Ishikawa (cell line): ENCODE results near the gene CD4.
A peak's percentile ranks its signal among the peaks of the same experiment; 100 is the strongest.

Source experiments
- CEBPB ChIP-seq: IDR thresholded peaks from 2 replicates; pipeline ENCODE4 v1.6.1; 2012
- CREB1 ChIP-seq: IDR thresholded peaks from 2 replicates; pipeline ENCODE4 v1.6.1; 2012; ENCODE audit warnings: low read depth
- EGR1 ChIP-seq: IDR thresholded peaks from 2 replicates; pipeline ENCODE4 v1.6.1; 2012
- EP300 ChIP-seq: IDR thresholded peaks from 2 replicates; pipeline ENCODE4 v1.6.1; 2012; ENCODE audit warnings: borderline replicate concordance
- FOXM1 ChIP-seq: IDR thresholded peaks from 2 replicates; pipeline ENCODE4 v1.6.1; 2012; ENCODE audit warnings: low read depth, borderline replicate concordance
- NFIC ChIP-seq: IDR thresholded peaks from 2 replicates; pipeline ENCODE4 v1.6.1; 2012
- RAD21 ChIP-seq: IDR thresholded peaks from 2 replicates; pipeline ENCODE4 v1.6.1; 2012; ENCODE audit warnings: low read depth
- TAF1 ChIP-seq: IDR thresholded peaks from 2 replicates; pipeline ENCODE4 v1.6.1; 2012; ENCODE audit warnings: low read depth, mild to moderate bottlenecking
- TCF12 ChIP-seq: IDR thresholded peaks from 2 replicates; pipeline ENCODE4 v1.6.1; 2012; ENCODE audit warnings: low read depth
- TEAD4 ChIP-seq: IDR thresholded peaks from 2 replicates; pipeline ENCODE4 v1.6.1; 2012
- YY1 ChIP-seq: IDR thresholded peaks from 2 replicates; pipeline ENCODE4 v1.6.1; 2012; ENCODE audit warnings: low read depth
- ZBTB7A ChIP-seq: IDR thresholded peaks from 2 replicates; pipeline ENCODE4 v1.6.1; 2012; ENCODE audit warnings: low read depth
- TF ChIP-seq, protein P1 (sequence below): IDR thresholded peaks from 2 replicates; pipeline ENCODE4 v1.6.1; 2012; ENCODE audit warnings: low read depth, mild to moderate bottlenecking
- TF ChIP-seq, protein P2 (sequence below): IDR thresholded peaks from 2 replicates; pipeline ENCODE4 v1.6.1; 2012
- TF ChIP-seq, protein P3 (sequence below): IDR thresholded peaks from 2 replicates; pipeline ENCODE4 v1.6.1; 2012

Gene CD4

DNA sequence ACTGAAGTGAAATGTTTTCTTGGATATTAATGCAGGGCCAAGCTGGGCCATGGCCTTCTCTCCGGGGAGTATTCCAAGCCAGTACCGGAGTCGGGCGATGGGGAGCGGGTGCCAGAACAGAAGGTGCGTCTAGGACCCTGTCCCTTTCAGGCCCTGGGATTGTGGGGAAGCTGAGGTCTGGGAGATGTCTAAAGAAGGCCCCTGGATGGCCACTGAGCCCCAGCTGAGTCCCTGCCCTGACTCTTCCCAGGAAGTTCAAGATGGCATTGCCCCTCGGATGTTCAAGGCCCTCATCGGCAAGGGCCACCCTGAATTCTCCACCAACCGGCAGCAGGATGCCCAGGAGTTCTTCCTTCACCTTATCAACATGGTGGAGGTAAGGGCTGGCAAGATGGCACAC, 70.8 kb downstream of the CD4 start:
- TF ChIP-seq EGR1 (no peak), CREB1 (no peak), FOXM1 (no peak), NFIC (no peak), EP300 (no peak), YY1 (no peak), ZBTB7A (no peak), TCF12 (no peak), TAF1 (no peak), TEAD4 (no peak), RAD21 (no peak), CEBPB (no peak)
- TF ChIP-seq, protein P1, sequence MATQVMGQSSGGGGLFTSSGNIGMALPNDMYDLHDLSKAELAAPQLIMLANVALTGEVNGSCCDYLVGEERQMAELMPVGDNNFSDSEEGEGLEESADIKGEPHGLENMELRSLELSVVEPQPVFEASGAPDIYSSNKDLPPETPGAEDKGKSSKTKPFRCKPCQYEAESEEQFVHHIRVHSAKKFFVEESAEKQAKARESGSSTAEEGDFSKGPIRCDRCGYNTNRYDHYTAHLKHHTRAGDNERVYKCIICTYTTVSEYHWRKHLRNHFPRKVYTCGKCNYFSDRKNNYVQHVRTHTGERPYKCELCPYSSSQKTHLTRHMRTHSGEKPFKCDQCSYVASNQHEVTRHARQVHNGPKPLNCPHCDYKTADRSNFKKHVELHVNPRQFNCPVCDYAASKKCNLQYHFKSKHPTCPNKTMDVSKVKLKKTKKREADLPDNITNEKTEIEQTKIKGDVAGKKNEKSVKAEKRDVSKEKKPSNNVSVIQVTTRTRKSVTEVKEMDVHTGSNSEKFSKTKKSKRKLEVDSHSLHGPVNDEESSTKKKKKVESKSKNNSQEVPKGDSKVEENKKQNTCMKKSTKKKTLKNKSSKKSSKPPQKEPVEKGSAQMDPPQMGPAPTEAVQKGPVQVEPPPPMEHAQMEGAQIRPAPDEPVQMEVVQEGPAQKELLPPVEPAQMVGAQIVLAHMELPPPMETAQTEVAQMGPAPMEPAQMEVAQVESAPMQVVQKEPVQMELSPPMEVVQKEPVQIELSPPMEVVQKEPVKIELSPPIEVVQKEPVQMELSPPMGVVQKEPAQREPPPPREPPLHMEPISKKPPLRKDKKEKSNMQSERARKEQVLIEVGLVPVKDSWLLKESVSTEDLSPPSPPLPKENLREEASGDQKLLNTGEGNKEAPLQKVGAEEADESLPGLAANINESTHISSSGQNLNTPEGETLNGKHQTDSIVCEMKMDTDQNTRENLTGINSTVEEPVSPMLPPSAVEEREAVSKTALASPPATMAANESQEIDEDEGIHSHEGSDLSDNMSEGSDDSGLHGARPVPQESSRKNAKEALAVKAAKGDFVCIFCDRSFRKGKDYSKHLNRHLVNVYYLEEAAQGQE, result no peak
- TF ChIP-seq, protein P2, sequence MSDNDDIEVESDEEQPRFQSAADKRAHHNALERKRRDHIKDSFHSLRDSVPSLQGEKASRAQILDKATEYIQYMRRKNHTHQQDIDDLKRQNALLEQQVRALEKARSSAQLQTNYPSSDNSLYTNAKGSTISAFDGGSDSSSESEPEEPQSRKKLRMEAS, result no peak
- TF ChIP-seq, protein P3, sequence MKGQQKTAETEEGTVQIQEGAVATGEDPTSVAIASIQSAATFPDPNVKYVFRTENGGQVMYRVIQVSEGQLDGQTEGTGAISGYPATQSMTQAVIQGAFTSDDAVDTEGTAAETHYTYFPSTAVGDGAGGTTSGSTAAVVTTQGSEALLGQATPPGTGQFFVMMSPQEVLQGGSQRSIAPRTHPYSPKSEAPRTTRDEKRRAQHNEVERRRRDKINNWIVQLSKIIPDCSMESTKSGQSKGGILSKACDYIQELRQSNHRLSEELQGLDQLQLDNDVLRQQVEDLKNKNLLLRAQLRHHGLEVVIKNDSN, result no peak

DNA sequence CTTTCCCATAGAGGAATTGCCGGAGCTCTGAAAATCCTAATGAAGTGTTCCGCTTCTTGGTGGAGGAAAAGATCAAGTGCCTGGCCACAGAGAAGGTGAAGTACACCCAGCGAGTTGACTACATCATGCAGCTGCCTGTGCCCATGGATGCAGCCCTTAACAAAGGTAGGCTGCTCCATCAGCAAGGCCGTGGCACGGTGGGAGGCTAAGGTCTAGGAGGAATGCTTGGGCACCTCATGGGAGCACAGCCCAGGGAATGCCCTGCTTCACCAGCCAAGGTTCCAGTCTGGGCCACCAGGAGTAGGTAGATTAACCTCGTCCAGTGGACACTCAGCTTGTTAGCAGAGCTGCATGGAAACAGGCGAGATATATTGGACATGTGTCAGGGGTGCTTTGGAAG, 71.6 kb downstream of the CD4 start:
- TF ChIP-seq ZBTB7A (no peak), EGR1 (no peak)

DNA sequence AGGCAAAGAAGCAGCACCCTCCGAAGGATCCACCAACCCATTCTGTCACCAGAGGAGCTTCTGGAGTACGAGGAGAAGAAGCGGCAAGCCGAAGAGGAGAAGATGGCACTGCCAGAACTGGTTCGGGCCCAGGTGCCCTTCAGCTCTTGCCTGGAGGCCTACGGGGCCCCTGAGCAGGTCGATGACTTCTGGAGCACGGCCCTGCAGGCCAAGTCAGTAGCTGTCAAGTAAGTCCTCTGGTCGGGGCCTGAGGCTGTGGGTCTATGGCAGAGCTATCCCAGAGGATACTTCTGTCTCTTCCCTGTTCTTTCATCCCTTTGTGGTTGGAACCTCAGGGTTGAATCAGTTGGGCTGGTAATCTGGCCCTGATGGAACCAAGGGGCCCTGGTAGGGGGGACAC, 72.1 kb downstream of the CD4 start:
- TF ChIP-seq RAD21, result no peak
- TF ChIP-seq, protein P1, result no peak

DNA sequence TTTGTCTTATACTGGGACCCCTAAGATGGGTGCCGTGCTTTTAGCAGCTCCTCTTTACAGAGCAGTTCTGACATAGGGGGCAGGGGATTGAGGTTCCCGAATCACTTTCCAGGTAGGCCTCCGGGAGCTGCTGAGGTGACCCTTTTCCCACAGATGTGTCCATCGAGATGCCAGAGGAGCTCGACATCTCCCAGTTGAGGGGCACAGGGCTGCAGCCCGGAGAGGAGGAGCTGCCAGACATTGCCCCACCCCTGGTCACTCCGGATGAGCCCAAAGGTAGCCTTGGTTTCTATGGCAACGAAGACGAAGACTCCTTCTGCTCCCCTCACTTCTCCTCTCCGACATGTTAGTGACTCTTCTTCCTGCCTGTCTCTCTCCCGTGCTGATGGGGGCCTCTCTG, 73.7 kb downstream of the CD4 start:
- TF ChIP-seq TCF12, result no peak
- TF ChIP-seq, protein P3, result no peak

DNA sequence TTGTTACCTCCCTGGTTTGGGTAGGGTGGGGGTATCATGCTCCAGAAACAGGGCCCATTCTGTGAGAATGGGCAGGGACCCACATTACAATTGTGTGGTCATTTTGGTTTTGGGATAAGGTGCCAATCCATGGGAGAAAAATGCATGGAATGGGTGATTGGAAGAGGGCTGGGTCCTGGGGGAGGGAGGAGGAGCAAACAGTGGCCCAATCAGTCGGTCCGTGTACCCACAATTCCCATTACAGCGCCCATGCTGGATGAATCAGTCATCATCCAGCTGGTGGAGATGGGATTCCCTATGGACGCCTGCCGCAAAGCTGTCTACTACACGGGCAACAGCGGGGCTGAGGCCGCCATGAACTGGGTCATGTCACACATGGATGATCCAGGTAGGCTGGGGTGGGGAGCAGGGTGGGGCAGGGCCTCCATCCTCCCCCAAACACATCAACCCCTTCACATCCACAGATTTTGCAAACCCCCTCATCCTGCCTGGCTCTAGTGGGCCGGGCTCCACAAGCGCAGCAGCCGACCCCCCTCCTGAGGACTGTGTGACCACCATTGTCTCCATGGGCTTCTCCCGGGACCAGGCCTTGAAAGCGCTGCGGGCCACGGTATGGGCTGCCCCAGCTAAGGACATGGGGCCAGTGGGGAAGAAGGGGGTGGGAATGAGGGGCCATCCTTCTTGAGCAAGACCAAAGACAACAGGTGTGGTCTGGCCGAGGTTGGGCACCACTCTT, 74.4 kb downstream of the CD4 start:
- TF ChIP-seq TEAD4, result no peak

DNA sequence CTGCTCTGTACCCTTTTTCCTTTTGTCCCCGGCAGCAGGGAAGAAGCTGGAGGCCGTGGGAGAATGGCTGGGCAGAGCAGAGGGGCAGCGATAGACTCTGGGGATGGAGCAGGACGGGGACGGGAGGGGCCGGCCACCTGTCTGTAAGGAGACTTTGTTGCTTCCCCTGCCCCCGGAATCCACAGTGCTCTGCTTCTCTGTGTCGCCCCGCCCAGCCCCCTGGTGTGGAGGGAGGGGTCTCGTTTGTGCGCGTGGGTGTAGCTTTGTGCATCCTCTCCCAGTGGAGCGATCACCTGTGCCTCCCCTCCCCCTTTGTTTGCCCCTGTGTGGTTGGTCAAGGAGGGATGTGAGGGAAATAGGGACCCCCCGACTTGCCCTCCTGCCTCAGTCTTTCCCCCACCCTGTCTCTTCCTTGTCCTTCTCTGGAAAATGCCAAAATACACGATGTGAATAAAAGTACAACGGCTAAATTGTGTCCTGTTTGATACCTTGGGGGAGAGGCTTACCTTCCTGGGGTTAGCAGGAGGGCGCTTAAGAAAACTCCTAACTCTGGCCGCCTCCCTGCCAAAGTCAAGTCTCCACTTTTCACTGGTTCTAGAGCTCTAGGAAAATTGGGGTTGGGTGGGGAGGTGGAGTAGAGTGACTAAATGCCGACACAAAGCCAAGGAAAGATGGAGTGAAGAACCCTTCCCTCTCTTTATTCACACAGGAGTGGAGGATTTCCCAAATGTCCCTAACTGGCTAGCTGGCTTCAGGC, 77.0 kb downstream of the CD4 start:
- TF ChIP-seq RAD21 (no peak), EGR1 (peak; percentile 82), ZBTB7A (no peak), EP300 (no peak)
- TF ChIP-seq, protein P3, result no peak

DNA sequence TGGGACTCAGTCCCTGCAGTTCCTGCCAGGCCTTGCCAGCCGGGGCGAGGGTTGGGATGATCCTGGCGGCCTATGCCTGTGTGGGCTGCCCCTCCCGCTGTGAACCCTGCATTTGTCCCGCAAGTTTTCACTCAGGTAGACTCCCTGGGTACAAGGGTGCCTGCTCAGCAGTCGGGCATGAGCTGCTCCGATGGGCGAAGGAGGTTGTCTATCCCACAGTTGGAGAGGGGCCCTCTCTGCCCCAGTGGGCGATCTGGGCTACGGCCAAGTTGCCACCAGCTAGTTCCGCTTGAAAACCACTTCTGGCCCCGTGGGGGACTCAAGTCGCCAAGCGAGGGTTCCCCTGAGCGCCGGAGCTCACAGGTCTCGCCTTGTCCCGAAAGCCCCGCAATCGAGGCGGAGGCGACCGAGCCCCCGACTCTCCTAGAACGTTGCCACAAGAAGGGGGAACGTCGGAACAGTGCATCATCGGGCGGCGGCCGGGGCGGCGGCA, 77.6 kb downstream of the CD4 start:
- TF ChIP-seq NFIC (peak; percentile 54), YY1 (no peak), EP300 (peak; percentile 7; the same call in 1 of the 2 replicates), CEBPB (no peak), RAD21 (no peak), FOXM1 (no peak)
